Smooth muscle cell (in vitro differentiated cells): ENCODE measurements around the gene SLC32A1. TPM values are rescaled to one million over a fixed set of nuclear protein-coding genes. Genes with fewer than 3 reads are reported as not detected.

Experiments
- DNase-seq: peaks from one replicate; lab custom pipeline; 2025; ENCODE audit not compliant: unreplicated experiment; lab: John Stamatoyannopoulos, UW
- H2AFZ ChIP-seq: fragments of 200-600 bp; sonication (generic); 2 replicates; pipeline ENCODE4 v1.6.0; 2016; ENCODE audit warnings: antibody characterized with exemption, low read depth, mild to moderate bottlenecking
- H3F3A ChIP-seq: fragments of 200-600 bp; sonication (generic); 2 replicates; pipeline ENCODE4 v1.6.0; 2017; ENCODE audit warnings: antibody characterized with exemption, low read depth
- H3K27ac ChIP-seq: fragments of 200-600 bp; sonication (generic); 2 replicates; pipeline ENCODE4 v1.5.1; 2016; ENCODE audit warnings: low read depth, mild to moderate bottlenecking
- H3K27me3 ChIP-seq: fragments of 200-600 bp; sonication (generic); 2 replicates; pipeline ENCODE4 v1.6.1; 2016; ENCODE audit warnings: low read depth, mild to moderate bottlenecking
- H3K36me3 ChIP-seq: fragments of 200-600 bp; sonication (generic); 2 replicates; pipeline ENCODE4 v1.5.1; 2016; ENCODE audit warnings: low read depth
- H3K4me1 ChIP-seq: fragments of 200-600 bp; sonication (generic); 2 replicates; pipeline ENCODE4 v1.5.1; 2016; ENCODE audit warnings: low read depth
- H3K4me2 ChIP-seq: fragments of 200-600 bp; sonication (generic); 2 replicates; pipeline ENCODE4 v1.6.0; 2016; ENCODE audit warnings: mild to moderate bottlenecking
- H3K4me3 ChIP-seq: fragments of 200-600 bp; sonication (generic); 2 replicates; pipeline ENCODE4 v1.5.1; 2016; ENCODE audit warnings: mild to moderate bottlenecking
- H3K79me2 ChIP-seq: fragments of 200-600 bp; sonication (generic); 2 replicates; pipeline ENCODE4 v1.6.0; 2016; ENCODE audit warnings: low read depth, mild to moderate bottlenecking
- H3K9ac ChIP-seq: fragments of 200-600 bp; sonication (generic); 2 replicates; pipeline ENCODE4 v1.6.0; 2016; ENCODE audit warnings: low read depth
- H3K9me3 ChIP-seq: fragments of 200-600 bp; sonication (generic); replicated peaks from 2 replicates; pipeline ENCODE4 v1.5.1; 2016; ENCODE audit warnings: low read depth
- H4K20me1 ChIP-seq: fragments of 200-600 bp; sonication (generic); 2 replicates; pipeline ENCODE4 v1.6.0; 2016; ENCODE audit warnings: low read depth
- WGBS: methylation state at CpG from one replicate; pipeline ENCODE4 v1.1.7; 2016; ENCODE audit warnings: low lambda C conversion rate; 5-methylcytosine and 5-hydroxymethylcytosine counted together
- polyA plus RNA-seq: library from polyadenylated mRNA; unstranded; fragments of >200 nt; fragmentation: Nextera tagmentation; extraction: Ambion mirVana; gene quantifications from 2 replicates; pipeline ENCODE4 v1.2.1, GENCODE V29; 2016
- total RNA-seq: library from RNA; depleted of rRNA; stranded (reverse); fragments of >200 nt; gene quantifications from 2 replicates; pipeline ENCODE4 v1.2.3, GENCODE V29; 2014
- TF ChIP-seq, protein P1 (sequence below): fragments of 200-600 bp; sonication (generic); IDR thresholded peaks from 2 replicates; pipeline ENCODE4 v1.5.1; 2017; ENCODE audit warnings: borderline replicate concordance, mild to moderate bottlenecking, antibody characterized with exemption; ENCODE audit not compliant: insufficient read depth, poor library complexity, severe bottlenecking

SLC32A1 gene
- total and polyA plus RNA-seq, 2 experiments from 2014 or later, result not detected

DNA sequence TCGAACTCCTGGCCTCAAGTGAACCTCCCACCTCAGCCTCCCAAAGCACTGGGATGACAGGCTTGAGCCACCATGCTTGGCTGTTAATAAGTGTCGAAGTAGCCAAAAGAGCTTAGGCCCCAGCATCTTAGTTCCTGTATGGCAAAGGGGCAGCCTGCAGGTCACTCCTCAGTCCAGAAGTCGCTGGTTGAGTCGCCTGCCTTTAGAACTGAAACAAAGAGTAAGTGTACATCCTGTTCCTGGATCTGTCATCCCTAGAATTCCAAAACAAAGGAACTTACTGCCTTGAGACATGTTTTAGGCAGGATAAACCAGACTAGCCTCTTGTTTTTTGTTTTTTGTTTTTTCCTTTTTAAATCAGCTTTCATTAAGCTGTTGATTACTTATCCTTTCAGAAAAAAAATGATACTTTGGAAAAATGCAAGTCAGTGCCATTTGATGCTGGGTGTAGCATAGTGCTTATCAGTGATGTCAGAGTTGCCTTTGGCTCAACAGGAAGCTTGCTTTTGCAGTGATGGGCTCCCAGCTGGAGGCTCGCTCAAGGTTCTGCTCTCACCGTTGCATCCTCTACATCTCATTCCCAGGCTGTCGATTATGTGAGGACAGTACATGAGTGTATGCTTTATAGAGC lies 33.0 kb downstream of the SLC32A1 start:
- TF ChIP-seq, protein P1, sequence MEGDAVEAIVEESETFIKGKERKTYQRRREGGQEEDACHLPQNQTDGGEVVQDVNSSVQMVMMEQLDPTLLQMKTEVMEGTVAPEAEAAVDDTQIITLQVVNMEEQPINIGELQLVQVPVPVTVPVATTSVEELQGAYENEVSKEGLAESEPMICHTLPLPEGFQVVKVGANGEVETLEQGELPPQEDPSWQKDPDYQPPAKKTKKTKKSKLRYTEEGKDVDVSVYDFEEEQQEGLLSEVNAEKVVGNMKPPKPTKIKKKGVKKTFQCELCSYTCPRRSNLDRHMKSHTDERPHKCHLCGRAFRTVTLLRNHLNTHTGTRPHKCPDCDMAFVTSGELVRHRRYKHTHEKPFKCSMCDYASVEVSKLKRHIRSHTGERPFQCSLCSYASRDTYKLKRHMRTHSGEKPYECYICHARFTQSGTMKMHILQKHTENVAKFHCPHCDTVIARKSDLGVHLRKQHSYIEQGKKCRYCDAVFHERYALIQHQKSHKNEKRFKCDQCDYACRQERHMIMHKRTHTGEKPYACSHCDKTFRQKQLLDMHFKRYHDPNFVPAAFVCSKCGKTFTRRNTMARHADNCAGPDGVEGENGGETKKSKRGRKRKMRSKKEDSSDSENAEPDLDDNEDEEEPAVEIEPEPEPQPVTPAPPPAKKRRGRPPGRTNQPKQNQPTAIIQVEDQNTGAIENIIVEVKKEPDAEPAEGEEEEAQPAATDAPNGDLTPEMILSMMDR, result no peak
- WGBS, result 88% methylated on average over 7 of the region's 7 CpGs
- no peak overlapping the region for H3K4me2 ChIP-seq
- H3K27me3 ChIP-seq, result no peaks in the 10 kb centered on the region
- no peaks in the 10 kb centered on the region for H3K79me2 ChIP-seq
- H4K20me1 ChIP-seq, result no peaks in the 10 kb centered on the region
- H3K9ac ChIP-seq, result no peak overlapping the region
- H3K27ac ChIP-seq, result no peak overlapping the region
- no peaks in the 10 kb centered on the region for H3F3A ChIP-seq
- no peaks in the 10 kb centered on the region for H3K4me1 ChIP-seq
- H3K4me3 ChIP-seq, result no peak overlapping the region
- no peak for DNase-seq
- H3K36me3 ChIP-seq, result no peaks in the 10 kb centered on the region
- no peaks in the 10 kb centered on the region for H3K9me3 ChIP-seq
- H2AFZ ChIP-seq, result no peak overlapping the region

GRCh38 chr20:38759106-38759505 lies 34.8 kb downstream of the SLC32A1 start:
- no peak overlapping the region for H3K27ac ChIP-seq
- no peak overlapping the region for H3K4me2 ChIP-seq
- no peaks in the 10 kb centered on the region for H3K4me1 ChIP-seq
- WGBS, result 99% methylated on average over 7 of the region's 7 CpGs
- TF ChIP-seq, protein P1, result no peak
- H3K4me3 ChIP-seq, result no peak overlapping the region
- no peaks in the 10 kb centered on the region for H3K79me2 ChIP-seq
- H3F3A ChIP-seq, result no peaks in the 10 kb centered on the region
- H3K9me3 ChIP-seq, result no peaks in the 10 kb centered on the region
- H3K9ac ChIP-seq, result no peak overlapping the region
- H3K36me3 ChIP-seq, result no peaks in the 10 kb centered on the region
- no peaks in the 10 kb centered on the region for H4K20me1 ChIP-seq
- H3K27me3 ChIP-seq, result no peaks in the 10 kb centered on the region
- no peak overlapping the region for H2AFZ ChIP-seq
- no peak for DNase-seq

- TF ChIP-seq, protein P1, result no peak
- Histone ChIP-seq H4K20me1 (no peaks in the 10 kb centered on the region), H2AFZ (no peak overlapping the region), H3K4me3 (no peak overlapping the region), H3K4me1 (no peaks in the 10 kb centered on the region), H3K79me2 (no peaks in the 10 kb centered on the region), H3K9me3 (no peaks in the 10 kb centered on the region), H3K36me3 (no peaks in the 10 kb centered on the region), H3F3A (peaks cover 4% of the 10 kb centered on the region), H3K27me3 (no peaks in the 10 kb centered on the region), H3K4me2 (no peak overlapping the region), H3K27ac (no peak overlapping the region), H3K9ac (no peak overlapping the region)
- WGBS, result 88% methylated on average over 4 of the region's 4 CpGs
- no peak for DNase-seq
Observed at GRCh38 chr20:38760978-38761377, 36.7 kb downstream of the SLC32A1 start.

DNA sequence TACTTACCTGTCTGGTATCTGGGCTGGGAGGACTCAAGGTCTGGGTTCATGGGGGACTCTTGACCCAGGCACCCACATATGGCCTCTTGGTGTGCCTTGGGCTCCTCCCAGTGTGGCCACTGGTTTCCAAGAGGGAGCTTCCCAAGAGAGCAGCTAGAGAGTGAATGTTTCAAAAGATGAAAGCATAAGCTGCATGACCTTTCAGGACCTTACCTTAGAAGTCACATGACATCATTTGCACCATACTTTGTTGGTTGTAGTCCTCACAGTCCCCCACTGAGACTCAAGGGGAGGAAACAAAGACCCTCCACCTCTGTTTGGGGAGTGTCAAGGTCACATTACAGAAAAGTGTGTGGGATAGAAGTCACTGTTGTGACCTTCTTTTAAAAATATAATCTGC lies 37.9 kb downstream of the SLC32A1 start:
- Histone ChIP-seq H2AFZ (no peak overlapping the region), H3K79me2 (no peaks in the 10 kb centered on the region), H3F3A (peaks cover 4% of the 10 kb centered on the region), H3K4me2 (no peak overlapping the region), H3K27ac (no peak overlapping the region), H3K9ac (no peak overlapping the region), H3K9me3 (no peaks in the 10 kb centered on the region), H4K20me1 (no peaks in the 10 kb centered on the region), H3K4me1 (no peaks in the 10 kb centered on the region), H3K36me3 (no peaks in the 10 kb centered on the region), H3K27me3 (no peaks in the 10 kb centered on the region), H3K4me3 (no peak overlapping the region)
- no peak for DNase-seq
- TF ChIP-seq, protein P1, result no peak
